ENCODE data around the gene EHMT1. TPM values are rescaled to one million over a fixed set of nuclear protein-coding genes. Genes with fewer than 3 reads are reported as not detected.
"Not testable (repeated sequence)": the region's sequence is repeated elsewhere in the genome, so short reads cannot be mapped to it uniquely, and the experiment has no call there.

The EHMT1 gene
- total RNA-seq, 1 donor from 2014 or later: 59.9 TPM

- TF ChIP-seq, protein P1, sequence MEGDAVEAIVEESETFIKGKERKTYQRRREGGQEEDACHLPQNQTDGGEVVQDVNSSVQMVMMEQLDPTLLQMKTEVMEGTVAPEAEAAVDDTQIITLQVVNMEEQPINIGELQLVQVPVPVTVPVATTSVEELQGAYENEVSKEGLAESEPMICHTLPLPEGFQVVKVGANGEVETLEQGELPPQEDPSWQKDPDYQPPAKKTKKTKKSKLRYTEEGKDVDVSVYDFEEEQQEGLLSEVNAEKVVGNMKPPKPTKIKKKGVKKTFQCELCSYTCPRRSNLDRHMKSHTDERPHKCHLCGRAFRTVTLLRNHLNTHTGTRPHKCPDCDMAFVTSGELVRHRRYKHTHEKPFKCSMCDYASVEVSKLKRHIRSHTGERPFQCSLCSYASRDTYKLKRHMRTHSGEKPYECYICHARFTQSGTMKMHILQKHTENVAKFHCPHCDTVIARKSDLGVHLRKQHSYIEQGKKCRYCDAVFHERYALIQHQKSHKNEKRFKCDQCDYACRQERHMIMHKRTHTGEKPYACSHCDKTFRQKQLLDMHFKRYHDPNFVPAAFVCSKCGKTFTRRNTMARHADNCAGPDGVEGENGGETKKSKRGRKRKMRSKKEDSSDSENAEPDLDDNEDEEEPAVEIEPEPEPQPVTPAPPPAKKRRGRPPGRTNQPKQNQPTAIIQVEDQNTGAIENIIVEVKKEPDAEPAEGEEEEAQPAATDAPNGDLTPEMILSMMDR (IDR thresholded peaks at IDR 0.05; ENCODE audit: insufficient read depth, low read length, poor library complexity, severe bottlenecking): peak; percentile 25
- no peak for DNase-seq (ENCODE audit: low read depth)
- Histone ChIP-seq H3K36me3 (ENCODE audit: control insufficient read depth, insufficient read depth, low read length) (no peaks in the 10 kb centered on the region), H3K4me3 (ENCODE audit: low read depth, low read length) (no peak overlapping the region), H3K27me3 (ENCODE audit: control insufficient read depth, insufficient read depth, low read length) (no peaks in the 10 kb centered on the region)
These were observed 2.4 kb downstream of the EHMT1 start for GRCh38 chr9:137621131-137621757.

- DNase-seq (ENCODE audit: low read depth); H3K36me3 ChIP-seq (ENCODE audit: control insufficient read depth, insufficient read depth, low read length); H3K4me3 ChIP-seq (ENCODE audit: low read depth, low read length); H3K27me3 ChIP-seq (ENCODE audit: control insufficient read depth, insufficient read depth, low read length): not testable (repeated sequence)
These were observed 3.4 kb downstream of the EHMT1 start for GRCh38 chr9:137622211-137622610.

- DNase-seq (ENCODE audit: low read depth): no peak
- TF ChIP-seq, protein P1 (IDR thresholded peaks at IDR 0.05; ENCODE audit: insufficient read depth, low read length, poor library complexity, severe bottlenecking): no peak
- no peaks in the 10 kb centered on the region for H3K27me3 ChIP-seq (ENCODE audit: control insufficient read depth, insufficient read depth, low read length)
- no peak overlapping the region for H3K4me3 ChIP-seq (ENCODE audit: low read depth, low read length)
- no peaks in the 10 kb centered on the region for H3K36me3 ChIP-seq (ENCODE audit: control insufficient read depth, insufficient read depth, low read length)
These were observed 7.7 kb downstream of the EHMT1 start for GRCh38 chr9:137626464-137626863.

DNA sequence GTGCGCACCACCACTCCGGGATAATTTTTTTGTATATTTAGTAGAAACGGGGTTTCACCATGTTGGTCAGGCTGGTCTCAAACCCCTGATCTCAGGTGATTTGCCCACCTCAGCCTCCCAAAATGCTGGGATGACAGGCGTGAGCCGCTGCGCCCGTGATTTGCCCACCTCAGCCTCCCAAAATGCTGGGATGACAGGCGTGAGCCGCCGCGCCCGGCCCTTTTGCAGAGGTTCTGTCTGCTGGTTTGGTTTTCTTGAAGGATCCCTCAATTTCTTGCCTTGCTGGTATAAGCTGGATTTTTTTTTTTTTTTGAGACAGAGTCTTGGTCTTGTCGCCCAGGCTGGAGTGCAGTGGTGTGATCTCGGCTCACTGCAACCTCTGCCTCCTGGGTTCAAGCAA, 8.6 kb downstream of the EHMT1 start:
- not testable (repeated sequence) for DNase-seq (ENCODE audit: low read depth); H3K36me3 ChIP-seq (ENCODE audit: control insufficient read depth, insufficient read depth, low read length); H3K4me3 ChIP-seq (ENCODE audit: low read depth, low read length)

DNA sequence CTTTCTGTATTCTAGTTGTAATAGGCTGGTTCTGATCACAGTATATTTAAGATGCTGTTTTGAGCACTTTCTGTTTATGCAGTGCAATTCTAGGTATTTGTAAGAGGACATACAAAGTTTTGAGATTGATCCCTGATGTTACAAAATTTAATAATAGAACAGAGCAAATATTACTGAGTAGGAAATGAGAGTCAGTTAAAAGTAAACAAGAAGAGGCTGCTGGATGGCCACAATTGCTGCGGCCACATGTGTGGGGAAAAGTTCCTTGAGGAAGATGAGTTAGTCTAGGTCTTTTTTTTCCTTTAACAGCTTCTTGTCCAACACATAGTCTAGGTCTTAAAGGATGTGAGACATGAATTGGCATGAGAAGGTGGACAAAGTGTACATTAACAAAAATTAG, 11.3 kb downstream of the EHMT1 start:
- Histone ChIP-seq H3K36me3 (ENCODE audit: control insufficient read depth, insufficient read depth, low read length) (no peaks in the 10 kb centered on the region), H3K27me3 (ENCODE audit: control insufficient read depth, insufficient read depth, low read length) (no peaks in the 10 kb centered on the region), H3K4me3 (ENCODE audit: low read depth, low read length) (no peak overlapping the region)
- TF ChIP-seq, protein P1 (IDR thresholded peaks at IDR 0.05; ENCODE audit: insufficient read depth, low read length, poor library complexity, severe bottlenecking): no peak
- DNase-seq (ENCODE audit: low read depth): no peak

More for the DNA sequence above, 8.6 kb downstream of the EHMT1 start:
- not testable (repeated sequence) for H3K27me3 ChIP-seq (ENCODE audit: control insufficient read depth, insufficient read depth, low read length)

DNA sequence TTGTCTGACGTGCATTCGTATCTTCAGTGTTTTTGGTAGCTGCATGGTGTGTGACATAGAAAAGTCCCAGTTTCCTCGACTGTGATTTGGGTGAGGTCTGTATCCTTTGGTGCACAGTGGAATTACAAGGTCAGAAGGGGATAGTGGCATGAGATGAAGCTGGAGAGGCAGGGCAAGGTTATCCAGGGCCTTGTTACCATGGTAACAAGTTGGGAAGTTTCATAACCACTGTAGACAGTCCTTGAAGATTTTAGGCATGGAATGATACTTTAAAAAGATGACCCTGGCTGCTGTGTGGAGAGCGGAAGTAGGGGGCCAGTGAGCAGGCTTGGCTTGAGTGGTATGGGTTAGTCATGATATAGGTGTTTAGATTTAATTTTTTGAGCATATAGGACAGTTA, 11.9 kb downstream of the EHMT1 start:
- TF ChIP-seq, protein P1 (IDR thresholded peaks at IDR 0.05; ENCODE audit: insufficient read depth, low read length, poor library complexity, severe bottlenecking): no peak
- no peak for DNase-seq (ENCODE audit: low read depth)
- no peaks in the 10 kb centered on the region for H3K27me3 ChIP-seq (ENCODE audit: control insufficient read depth, insufficient read depth, low read length)
- H3K36me3 ChIP-seq (ENCODE audit: control insufficient read depth, insufficient read depth, low read length): no peaks in the 10 kb centered on the region
- H3K4me3 ChIP-seq (ENCODE audit: low read depth, low read length): no peak overlapping the region

All from kidney epithelial cell (primary cell).